ENCODE measurements around the gene CHRNA3. TPM values are rescaled to one million over a fixed set of nuclear protein-coding genes. Genes with fewer than 3 reads are reported as not detected.
"Not testable (repeated sequence)": the region's sequence is repeated elsewhere in the genome, so short reads cannot be mapped to it uniquely, and the experiment has no call there.

CHRNA3 gene
- total RNA-seq, 2 donors from 2014 or later = 1.7 TPM; not detected in 1

DNA sequence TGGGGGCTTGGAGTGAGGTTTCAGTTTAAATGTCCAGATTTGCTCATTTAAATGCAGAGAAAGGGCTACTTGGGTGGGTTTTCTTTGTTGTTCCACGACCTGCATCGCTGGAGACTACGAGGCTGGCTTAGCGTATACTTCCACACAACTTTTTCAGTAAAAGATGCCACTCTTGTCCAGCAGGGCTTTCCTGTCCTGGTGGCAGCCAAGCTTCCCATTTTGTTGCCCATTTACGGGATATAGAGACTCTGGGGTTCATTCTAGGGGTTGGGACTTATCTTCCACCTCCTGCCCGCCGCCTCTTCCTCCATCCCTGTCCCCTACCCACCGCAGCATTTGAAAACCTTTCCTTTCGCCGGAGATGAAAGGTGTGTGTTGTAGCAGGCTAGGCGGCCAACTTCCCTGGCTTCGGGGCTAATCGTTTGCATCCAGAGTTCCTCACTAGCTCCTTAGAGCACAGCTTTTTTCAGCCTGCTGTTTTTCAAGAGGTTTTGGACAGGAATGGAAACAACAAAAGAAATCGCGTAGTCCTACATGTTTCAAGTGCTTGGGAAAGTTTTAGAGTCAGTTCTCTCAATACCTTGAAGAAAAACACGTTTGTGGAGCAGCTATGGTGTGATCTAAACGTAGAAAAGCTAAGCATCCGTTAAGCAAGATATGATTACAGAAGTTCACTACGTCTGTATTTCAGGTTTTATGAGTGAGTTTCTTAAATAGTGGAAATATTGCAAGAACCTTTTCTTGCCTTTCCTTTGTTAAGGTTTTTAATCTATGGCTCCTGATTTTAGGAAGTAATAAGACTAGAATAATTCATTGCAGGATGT, 54.6 kb downstream of the CHRNA3 start:
- TF ChIP-seq, protein P1, sequence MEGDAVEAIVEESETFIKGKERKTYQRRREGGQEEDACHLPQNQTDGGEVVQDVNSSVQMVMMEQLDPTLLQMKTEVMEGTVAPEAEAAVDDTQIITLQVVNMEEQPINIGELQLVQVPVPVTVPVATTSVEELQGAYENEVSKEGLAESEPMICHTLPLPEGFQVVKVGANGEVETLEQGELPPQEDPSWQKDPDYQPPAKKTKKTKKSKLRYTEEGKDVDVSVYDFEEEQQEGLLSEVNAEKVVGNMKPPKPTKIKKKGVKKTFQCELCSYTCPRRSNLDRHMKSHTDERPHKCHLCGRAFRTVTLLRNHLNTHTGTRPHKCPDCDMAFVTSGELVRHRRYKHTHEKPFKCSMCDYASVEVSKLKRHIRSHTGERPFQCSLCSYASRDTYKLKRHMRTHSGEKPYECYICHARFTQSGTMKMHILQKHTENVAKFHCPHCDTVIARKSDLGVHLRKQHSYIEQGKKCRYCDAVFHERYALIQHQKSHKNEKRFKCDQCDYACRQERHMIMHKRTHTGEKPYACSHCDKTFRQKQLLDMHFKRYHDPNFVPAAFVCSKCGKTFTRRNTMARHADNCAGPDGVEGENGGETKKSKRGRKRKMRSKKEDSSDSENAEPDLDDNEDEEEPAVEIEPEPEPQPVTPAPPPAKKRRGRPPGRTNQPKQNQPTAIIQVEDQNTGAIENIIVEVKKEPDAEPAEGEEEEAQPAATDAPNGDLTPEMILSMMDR (IDR thresholded peaks at IDR 0.05) = no peak
- Histone ChIP-seq H3K36me3 (no peaks in the 10 kb centered on the region), H3K27ac (no peak overlapping the region), H3K4me1 (peaks cover 0 to 17% of the 10 kb centered on the region in 2 donors), H3K4me3 (peak overlapping the region; percentile 43 to 62), H3K9me3 (no peaks in the 10 kb centered on the region), H3K27me3 (no peaks in the 10 kb centered on the region)
- DNase-seq (ENCODE audit: low spot score) = no peak

DNA sequence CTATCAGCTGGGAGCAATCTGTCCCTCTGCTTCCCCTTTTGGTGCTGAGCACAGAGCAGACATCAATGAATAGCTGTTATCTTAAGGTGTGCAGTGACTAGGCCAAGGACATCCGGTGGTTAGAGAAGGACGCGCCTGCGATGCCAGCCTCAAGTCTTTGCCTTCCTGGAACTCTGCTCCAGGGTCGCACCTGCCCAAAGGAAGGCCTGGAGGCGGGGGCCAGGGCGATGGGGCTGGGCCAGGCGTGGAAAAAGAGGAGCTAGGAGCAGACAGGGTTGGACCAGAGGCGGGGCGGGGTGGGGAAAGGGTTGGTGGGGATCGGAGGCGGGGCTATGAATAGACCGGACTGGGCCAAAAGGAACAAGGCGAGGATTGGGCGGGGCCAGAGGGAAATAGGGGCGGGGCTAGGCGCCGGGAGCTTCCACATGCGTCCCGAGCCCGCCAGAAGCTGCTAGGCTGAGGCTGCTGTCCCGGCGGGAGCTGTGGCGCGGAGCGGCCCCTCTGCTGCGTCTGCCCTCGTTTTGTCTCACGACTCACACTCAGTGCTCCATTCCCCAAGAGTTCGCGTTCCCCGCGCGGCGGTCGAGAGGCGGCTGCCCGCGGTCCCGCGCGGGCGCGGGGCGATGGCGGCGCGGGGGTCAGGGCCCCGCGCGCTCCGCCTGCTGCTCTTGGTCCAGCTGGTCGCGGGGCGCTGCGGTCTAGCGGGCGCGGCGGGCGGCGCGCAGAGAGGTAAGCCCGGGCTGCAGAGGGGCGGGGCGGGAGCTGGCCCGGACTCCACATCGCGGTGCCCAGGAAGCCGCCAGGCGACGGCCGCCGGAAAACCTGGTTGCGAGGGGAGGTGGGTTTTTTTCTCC, 55.5 kb downstream of the CHRNA3 start, which contains the start of gene CHRNA5:
Gene CHRNA5 (plus strand): TSS at position 424 of the 854 bp plus-strand sequence. CDS start 200 bp downstream, at position 624.
- peak; percentile 83 for DNase-seq (ENCODE audit: low spot score)
- H3K27ac ChIP-seq = peak within 1 kb of the TSS in 1 of 2 donors; percentile 34
- TF ChIP-seq, protein P1 (IDR thresholded peaks at IDR 0.05) = no peak

DNA sequence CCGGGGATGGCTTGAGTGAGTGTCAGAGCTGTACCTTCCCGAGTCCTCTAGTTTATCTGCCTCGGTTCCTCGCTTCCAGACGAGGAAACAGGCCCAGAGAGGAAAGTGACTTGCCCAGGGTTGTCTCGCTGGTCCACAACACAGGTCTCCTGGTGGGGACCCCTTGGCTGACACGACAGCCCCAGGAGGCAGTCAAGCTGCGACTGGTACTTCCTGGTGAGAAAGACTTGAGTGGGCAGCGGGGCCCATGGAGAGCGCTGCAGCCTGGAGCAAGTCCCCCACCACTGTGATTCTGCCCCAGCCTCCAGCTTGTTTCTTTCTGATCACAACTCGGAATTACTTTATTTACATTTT, 56.1 kb downstream of the CHRNA3 start:
- no peaks in the 10 kb centered on the region for H3K27me3 ChIP-seq
- peak overlapping the region in 1 of 2 donors; percentile 62 for H3K4me3 ChIP-seq
- no peaks in the 10 kb centered on the region for H3K9me3 ChIP-seq
- no peaks in the 10 kb centered on the region for H3K36me3 ChIP-seq
- no peak for DNase-seq (ENCODE audit: low spot score)
- TF ChIP-seq, protein P1 (IDR thresholded peaks at IDR 0.05) = no peak
- H3K4me1 ChIP-seq = peaks cover 0 to 17% of the 10 kb centered on the region in 2 donors
- H3K27ac ChIP-seq = no peak overlapping the region

More for the DNA sequence above, 55.5 kb downstream of the CHRNA3 start, which contains the start of gene CHRNA5:
- peak within 1 kb of the TSS; percentile 43 to 62 for H3K4me3 ChIP-seq
- H3K4me1 ChIP-seq = peaks cover 0 to 17% of the 10 kb centered on the region in 2 donors
- H3K27me3 ChIP-seq = no peaks in the 10 kb centered on the region
- no peaks in the 10 kb centered on the region for H3K9me3 ChIP-seq
- no peaks in the 10 kb centered on the region for H3K36me3 ChIP-seq

DNA sequence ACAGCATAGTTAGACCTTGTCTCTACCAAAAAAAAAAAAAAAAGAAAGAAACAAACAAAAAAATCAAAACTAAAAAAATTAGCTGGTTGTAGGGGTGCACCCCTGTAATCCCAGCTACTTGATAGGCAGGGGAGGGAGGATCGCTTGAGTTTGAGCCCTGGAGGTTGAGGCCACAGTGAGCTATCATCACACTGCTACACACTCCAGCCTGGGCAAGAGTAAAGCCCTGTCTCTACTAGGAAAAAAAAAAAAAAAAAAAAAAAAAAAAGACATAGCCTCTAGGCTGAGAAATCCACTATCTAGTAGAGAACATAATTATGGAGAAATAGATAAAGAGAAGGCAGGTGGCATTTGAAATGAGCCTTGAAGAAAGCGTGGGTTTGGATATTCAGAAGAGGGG, 57.7 kb downstream of the CHRNA3 start:
- Histone ChIP-seq H3K4me3 (no peak overlapping the region), H3K36me3 (no peaks in the 10 kb centered on the region), H3K27ac (no peak overlapping the region), H3K4me1 (peaks cover 0 to 17% of the 10 kb centered on the region in 2 donors), H3K27me3 (no peaks in the 10 kb centered on the region), H3K9me3 (no peaks in the 10 kb centered on the region)
- no peak for DNase-seq (ENCODE audit: low spot score)
- TF ChIP-seq, protein P1 (IDR thresholded peaks at IDR 0.05) = no peak

DNA sequence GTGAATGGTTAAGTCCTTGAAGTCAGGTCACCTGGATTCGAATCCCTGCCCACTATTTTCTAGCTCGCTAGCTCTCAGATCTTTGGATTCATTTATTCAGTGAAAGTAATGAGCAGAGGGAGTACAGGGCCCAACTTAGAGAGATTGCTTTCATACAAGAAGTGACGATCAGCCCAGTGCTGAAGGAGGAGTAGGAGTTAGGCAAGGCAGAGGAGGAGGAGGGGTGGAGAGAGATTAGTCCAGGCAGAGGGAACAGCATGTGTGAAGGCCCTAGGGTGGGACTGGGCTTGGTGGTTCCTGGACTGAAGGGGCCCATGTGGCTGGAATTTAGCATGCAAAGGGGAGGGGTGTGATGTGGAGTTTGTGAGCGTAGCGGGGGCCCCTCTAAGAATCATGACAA, 59.3 kb downstream of the CHRNA3 start:
- no peak for DNase-seq (ENCODE audit: low spot score)
- Histone ChIP-seq H3K4me1 (peaks cover 0 to 17% of the 10 kb centered on the region in 2 donors), H3K27me3 (no peaks in the 10 kb centered on the region), H3K9me3 (no peaks in the 10 kb centered on the region), H3K27ac (no peak overlapping the region), H3K36me3 (no peaks in the 10 kb centered on the region), H3K4me3 (no peak overlapping the region)
- TF ChIP-seq, protein P1 (IDR thresholded peaks at IDR 0.05) = no peak

DNA sequence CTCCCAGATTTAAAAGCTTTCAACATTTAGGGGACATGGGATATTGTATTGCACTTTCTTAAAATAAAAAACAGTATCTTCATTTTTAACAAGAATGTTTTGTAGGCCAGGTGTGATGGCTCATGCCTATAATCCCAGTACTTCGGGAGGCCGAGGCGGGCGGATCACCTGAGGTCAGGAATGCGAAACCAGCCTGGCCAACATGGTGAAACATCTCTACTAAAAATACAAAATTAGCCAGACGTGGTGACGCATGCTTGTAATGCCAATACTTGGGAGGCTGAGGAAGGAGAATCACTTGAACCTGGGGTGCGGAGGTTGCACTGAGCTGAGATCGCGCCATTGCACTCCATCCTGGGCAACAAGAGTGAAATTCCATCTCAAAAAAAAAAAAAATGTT, 60.6 kb downstream of the CHRNA3 start:
- not testable (repeated sequence) for H3K9me3 ChIP-seq; H3K27me3 ChIP-seq; H3K27ac ChIP-seq; H3K36me3 ChIP-seq; H3K4me1 ChIP-seq; H3K4me3 ChIP-seq; DNase-seq (ENCODE audit: low spot score)
